DND-41 (cell line): ENCODE results near the gene GSK3A.
A peak's percentile ranks its signal among the peaks of the same experiment; 100 is the strongest.

ENCODE experiments used
- ATAC-seq: fragments of 200-7000 bp; cut with Tn5 transposase; 3 replicates; pipeline ENCODE4 v1.9.1; 2021; ENCODE audit warnings: low read depth; ENCODE audit not compliant: insufficient read depth
- DNase-seq: peaks from one replicate; pipeline ENCODE4 v3.0.0-alpha.2; 2020
- H2AFZ ChIP-seq: 2 replicates; pipeline ENCODE4 v1.6.0; 2012; ENCODE audit warnings: low read depth, low read length
- H3K27ac ChIP-seq: 2 replicates; pipeline ENCODE4 v1.5.1; 2012; ENCODE audit warnings: low read length, inconsistent platforms
- H3K27me3 ChIP-seq: fragments of 200-600 bp; sonication (generic); 2 replicates; pipeline ENCODE4 v1.6.0; 2012; ENCODE audit warnings: low read length, mild to moderate bottlenecking, inconsistent platforms; ENCODE audit not compliant: insufficient read depth, poor library complexity
- H3K36me3 ChIP-seq: 2 replicates; pipeline ENCODE4 v1.5.1; 2012; ENCODE audit warnings: low read length, inconsistent platforms; ENCODE audit not compliant: insufficient read depth
- H3K4me1 ChIP-seq: 2 replicates; pipeline ENCODE4 v1.5.1; 2012; ENCODE audit warnings: mild to moderate bottlenecking, low read length; ENCODE audit not compliant: insufficient read depth
- H3K4me2 ChIP-seq: 2 replicates; pipeline ENCODE4 v1.6.0; 2012; ENCODE audit warnings: mild to moderate bottlenecking, moderate library complexity, low read length, inconsistent platforms; ENCODE audit not compliant: insufficient read depth
- H3K4me3 ChIP-seq, 2 experiments: fragments of 200-600 bp in 1 of 2; shearing (Covaris generic) in 1 of 2; 2 replicates each; pipeline ENCODE4 v1.5.1; 2012 to 2016; ENCODE audit warnings: inconsistent platforms in 2 of 2, low read length in 2 of 2, mild to moderate bottlenecking in 2 of 2, low read depth in 1 of 2, moderate library complexity in 1 of 2
- H3K79me2 ChIP-seq: 2 replicates; pipeline ENCODE4 v1.6.0; 2012; ENCODE audit warnings: low read length, inconsistent platforms; ENCODE audit not compliant: insufficient read depth
- H3K9ac ChIP-seq: 2 replicates; pipeline ENCODE4 v1.6.0; 2012; ENCODE audit warnings: low read depth, mild to moderate bottlenecking, inconsistent platforms, low read length, moderate library complexity
- H3K9me3 ChIP-seq: 2 replicates; pipeline ENCODE4 v1.5.1; 2012; ENCODE audit warnings: low read length, moderate library complexity, mild to moderate bottlenecking, inconsistent platforms; ENCODE audit not compliant: insufficient read depth, severe bottlenecking
- H4K20me1 ChIP-seq: 2 replicates; pipeline ENCODE4 v1.6.0; 2012; ENCODE audit warnings: low read length; ENCODE audit not compliant: insufficient read depth
- EZH2 ChIP-seq: IDR thresholded peaks from 3 replicates; pipeline ENCODE4 v1.6.1; 2012; ENCODE audit warnings: borderline replicate concordance, low read depth, mild to moderate bottlenecking, moderate library complexity, low read length, inconsistent platforms; ENCODE audit not compliant: severe bottlenecking
- TF ChIP-seq, protein P1 (sequence below): IDR thresholded peaks from 2 replicates; pipeline ENCODE4 v1.5.1; 2012; ENCODE audit warnings: borderline replicate concordance, low read length, moderate library complexity, mild to moderate bottlenecking; ENCODE audit not compliant: poor library complexity, severe bottlenecking; ENCODE audit errors: extremely low read depth

GSK3A gene

DNA sequence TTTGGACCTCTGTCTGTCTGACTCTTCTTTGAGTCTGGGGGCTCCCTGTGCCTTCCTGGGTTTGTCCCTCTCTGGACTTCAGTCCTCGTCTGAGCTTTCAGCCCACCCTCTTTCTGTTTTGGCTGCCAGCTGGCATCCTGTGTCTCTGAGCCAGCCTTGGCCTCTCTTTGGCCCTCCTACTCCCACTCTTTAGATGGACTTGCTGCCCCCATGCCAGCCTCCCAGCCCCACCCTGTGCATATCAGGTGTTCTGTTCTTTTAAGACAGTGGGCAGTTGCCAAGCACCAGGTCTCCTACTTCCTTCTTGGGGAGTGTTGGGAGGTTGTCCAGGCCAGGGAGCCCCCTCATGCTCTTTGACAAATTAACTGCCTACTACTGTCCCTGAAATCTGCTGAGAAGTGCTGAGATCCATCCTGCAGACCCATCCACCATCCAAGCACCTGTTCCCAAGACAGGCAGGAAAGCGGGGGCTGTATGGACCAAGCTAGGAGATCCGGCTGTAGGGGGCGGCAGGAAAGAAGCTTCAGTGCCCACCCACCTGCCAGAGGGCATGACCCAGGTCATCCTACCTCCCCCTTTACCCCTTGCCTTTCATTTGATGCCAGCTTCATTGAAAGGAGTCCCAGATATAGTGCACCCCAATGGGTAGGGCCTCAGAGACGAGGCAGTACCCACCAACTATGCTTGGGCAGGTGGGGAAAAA, 36.2 kb upstream of the GSK3A start:
- Histone ChIP-seq H3K9me3 (no peaks in the 10 kb centered on the region), H4K20me1 (0 out of 2 replicates have a peak, but pooled peaks cover 7% of the 10 kb centered on the region), H3K9ac (peak overlapping the region; percentile 79), H3K4me3 (peak overlapping the region in 1 of 2 experiments; percentile 73; a peak in 2 of 4 replicates), H3K4me1 (peaks cover 47% of the 10 kb centered on the region), H3K27ac (peak overlapping the region; percentile 87), H2AFZ (no peak overlapping the region), H3K27me3 (no peaks in the 10 kb centered on the region), H3K4me2 (peak overlapping the region; percentile 76), H3K79me2 (peaks cover 25% of the 10 kb centered on the region), H3K36me3 (peaks cover 18% of the 10 kb centered on the region)
- TF ChIP-seq EZH2, result no peak
- TF ChIP-seq, protein P1, sequence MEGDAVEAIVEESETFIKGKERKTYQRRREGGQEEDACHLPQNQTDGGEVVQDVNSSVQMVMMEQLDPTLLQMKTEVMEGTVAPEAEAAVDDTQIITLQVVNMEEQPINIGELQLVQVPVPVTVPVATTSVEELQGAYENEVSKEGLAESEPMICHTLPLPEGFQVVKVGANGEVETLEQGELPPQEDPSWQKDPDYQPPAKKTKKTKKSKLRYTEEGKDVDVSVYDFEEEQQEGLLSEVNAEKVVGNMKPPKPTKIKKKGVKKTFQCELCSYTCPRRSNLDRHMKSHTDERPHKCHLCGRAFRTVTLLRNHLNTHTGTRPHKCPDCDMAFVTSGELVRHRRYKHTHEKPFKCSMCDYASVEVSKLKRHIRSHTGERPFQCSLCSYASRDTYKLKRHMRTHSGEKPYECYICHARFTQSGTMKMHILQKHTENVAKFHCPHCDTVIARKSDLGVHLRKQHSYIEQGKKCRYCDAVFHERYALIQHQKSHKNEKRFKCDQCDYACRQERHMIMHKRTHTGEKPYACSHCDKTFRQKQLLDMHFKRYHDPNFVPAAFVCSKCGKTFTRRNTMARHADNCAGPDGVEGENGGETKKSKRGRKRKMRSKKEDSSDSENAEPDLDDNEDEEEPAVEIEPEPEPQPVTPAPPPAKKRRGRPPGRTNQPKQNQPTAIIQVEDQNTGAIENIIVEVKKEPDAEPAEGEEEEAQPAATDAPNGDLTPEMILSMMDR, result no peak
- ATAC-seq, result no peak
- no peak for DNase-seq

DNA sequence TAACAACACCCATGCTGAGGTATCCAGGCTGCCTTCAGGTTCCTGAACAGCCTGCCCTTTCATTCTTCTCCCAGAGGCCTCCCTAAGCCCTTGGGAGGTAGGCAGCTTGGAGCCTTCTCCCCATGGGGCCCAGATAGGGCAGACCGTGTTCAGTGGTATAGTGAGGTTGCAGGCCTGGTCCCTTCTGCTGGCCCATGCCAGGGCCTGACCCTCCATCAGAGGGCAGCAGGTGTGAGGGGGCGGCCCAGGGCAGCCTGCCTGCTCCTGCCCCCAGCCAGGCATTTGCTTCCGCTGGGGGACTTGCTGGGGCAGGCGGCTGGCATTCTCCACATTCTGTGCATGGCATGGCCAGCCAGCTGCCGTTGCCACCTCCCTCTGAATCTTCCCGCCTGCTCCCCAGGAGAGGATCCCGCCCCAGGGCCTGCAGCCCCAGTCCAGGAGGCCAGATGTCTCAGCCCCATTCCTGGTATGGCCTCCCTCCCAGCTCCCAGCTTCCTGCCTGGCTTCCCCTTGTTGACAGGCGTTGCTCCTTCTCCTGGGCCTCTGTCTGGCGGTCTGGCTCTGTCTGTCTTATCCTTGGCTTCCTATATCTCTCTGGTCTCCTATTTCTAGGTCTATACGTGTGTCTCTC, 35.5 kb upstream of the GSK3A start:
- Histone ChIP-seq H3K4me1 (peaks cover 40% of the 10 kb centered on the region), H3K27ac (peak overlapping the region; percentile 87; the same call in 1 of the 2 replicates), H3K79me2 (peaks cover 21% of the 10 kb centered on the region), H3K4me2 (no peak overlapping the region), H3K9ac (peak overlapping the region; percentile 79; the same call in 1 of the 2 replicates), H3K4me3 (no peak overlapping the region), H3K27me3 (no peaks in the 10 kb centered on the region), H2AFZ (no peak overlapping the region), H3K9me3 (no peaks in the 10 kb centered on the region), H3K36me3 (peaks cover 24% of the 10 kb centered on the region), H4K20me1 (0 out of 2 replicates have a peak, but pooled peaks cover 2% of the 10 kb centered on the region)
- DNase-seq (no peak), ATAC-seq (no peak)
- TF ChIP-seq, protein P1, result no peak
- no peak for TF ChIP-seq EZH2

DNA sequence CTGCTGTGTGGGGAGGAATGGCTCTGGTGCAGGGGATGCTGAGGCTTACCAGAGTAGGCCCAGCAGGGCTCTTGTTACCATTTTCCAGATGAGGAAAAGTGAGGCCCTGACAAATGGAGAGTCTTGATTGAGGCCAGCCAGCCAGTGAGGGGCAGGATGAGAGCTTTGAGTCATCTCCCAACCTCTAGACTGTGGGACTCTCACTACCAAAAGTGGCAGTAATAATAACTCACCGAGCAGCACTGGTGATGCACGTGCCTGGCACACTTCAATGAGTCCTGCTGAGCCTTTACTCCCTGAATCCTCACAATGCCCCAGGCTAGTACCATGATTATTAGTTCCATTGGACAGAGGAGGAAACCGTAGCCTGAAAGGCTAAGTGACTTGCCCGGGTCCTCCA, 34.4 kb upstream of the GSK3A start:
- Histone ChIP-seq H3K4me3 (no peak overlapping the region), H3K79me2 (peaks cover 20% of the 10 kb centered on the region), H3K9ac (no peak overlapping the region), H2AFZ (no peak overlapping the region), H3K27ac (no peak overlapping the region), H3K9me3 (no peaks in the 10 kb centered on the region), H3K27me3 (no peaks in the 10 kb centered on the region), H3K36me3 (peaks cover 35% of the 10 kb centered on the region), H4K20me1 (no peaks in the 10 kb centered on the region), H3K4me1 (peaks cover 29% of the 10 kb centered on the region), H3K4me2 (no peak overlapping the region)
- ATAC-seq (no peak), DNase-seq (no peak)
- TF ChIP-seq, protein P1, result no peak
- TF ChIP-seq EZH2, result no peak
